ENCODE data around the gene STK39. TPM values are rescaled to one million over a fixed set of nuclear protein-coding genes. Genes with fewer than 3 reads are reported as not detected.

STK39 gene
- total RNA-seq, 4 donors from 2014 or later, result 35.3 to 58.0 (median 47.0) TPM

DNA sequence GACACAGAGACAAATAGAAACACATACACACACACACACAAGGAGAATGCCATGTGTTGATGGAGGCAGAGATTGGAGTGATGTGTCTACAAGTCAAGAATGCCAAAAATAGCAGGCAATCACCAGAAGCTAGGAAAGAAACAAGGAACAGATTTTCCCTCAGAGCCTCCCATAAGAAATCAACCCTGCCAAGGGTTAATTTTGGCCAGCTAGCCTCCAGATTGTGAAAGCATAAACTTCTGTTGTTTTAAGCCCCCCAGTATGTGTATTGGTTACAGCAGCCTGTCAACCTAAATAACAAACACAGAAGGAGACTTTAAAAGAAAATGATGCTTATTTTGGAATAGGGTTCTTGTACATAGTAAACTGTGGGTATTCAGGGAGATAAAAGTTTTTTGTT is 5.6 kb upstream of the STK39 start:
- H3K4me1 ChIP-seq, result peaks cover 0 to 17% (median 0%) of the 10 kb centered on the region in 3 donors
- no peaks in the 10 kb centered on the region for H3K36me3 ChIP-seq
- no peak for ATAC-seq
- no peaks in the 10 kb centered on the region for H3K27me3 ChIP-seq
- TF ChIP-seq, protein P1, sequence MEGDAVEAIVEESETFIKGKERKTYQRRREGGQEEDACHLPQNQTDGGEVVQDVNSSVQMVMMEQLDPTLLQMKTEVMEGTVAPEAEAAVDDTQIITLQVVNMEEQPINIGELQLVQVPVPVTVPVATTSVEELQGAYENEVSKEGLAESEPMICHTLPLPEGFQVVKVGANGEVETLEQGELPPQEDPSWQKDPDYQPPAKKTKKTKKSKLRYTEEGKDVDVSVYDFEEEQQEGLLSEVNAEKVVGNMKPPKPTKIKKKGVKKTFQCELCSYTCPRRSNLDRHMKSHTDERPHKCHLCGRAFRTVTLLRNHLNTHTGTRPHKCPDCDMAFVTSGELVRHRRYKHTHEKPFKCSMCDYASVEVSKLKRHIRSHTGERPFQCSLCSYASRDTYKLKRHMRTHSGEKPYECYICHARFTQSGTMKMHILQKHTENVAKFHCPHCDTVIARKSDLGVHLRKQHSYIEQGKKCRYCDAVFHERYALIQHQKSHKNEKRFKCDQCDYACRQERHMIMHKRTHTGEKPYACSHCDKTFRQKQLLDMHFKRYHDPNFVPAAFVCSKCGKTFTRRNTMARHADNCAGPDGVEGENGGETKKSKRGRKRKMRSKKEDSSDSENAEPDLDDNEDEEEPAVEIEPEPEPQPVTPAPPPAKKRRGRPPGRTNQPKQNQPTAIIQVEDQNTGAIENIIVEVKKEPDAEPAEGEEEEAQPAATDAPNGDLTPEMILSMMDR (IDR thresholded peaks at IDR 0.05), result no peak
- TF ChIP-seq EP300 (IDR thresholded peaks at IDR 0.05), result no peak
- TF ChIP-seq POLR2A (IDR thresholded peaks at IDR 0.05), result no peak
- TF ChIP-seq POLR2AphosphoS5 (IDR thresholded peaks at IDR 0.05), result no peak
- no peak overlapping the region for H3K27ac ChIP-seq
- H3K4me3 ChIP-seq, result no peak overlapping the region
- H3K9me3 ChIP-seq, result no peaks in the 10 kb centered on the region

DNA sequence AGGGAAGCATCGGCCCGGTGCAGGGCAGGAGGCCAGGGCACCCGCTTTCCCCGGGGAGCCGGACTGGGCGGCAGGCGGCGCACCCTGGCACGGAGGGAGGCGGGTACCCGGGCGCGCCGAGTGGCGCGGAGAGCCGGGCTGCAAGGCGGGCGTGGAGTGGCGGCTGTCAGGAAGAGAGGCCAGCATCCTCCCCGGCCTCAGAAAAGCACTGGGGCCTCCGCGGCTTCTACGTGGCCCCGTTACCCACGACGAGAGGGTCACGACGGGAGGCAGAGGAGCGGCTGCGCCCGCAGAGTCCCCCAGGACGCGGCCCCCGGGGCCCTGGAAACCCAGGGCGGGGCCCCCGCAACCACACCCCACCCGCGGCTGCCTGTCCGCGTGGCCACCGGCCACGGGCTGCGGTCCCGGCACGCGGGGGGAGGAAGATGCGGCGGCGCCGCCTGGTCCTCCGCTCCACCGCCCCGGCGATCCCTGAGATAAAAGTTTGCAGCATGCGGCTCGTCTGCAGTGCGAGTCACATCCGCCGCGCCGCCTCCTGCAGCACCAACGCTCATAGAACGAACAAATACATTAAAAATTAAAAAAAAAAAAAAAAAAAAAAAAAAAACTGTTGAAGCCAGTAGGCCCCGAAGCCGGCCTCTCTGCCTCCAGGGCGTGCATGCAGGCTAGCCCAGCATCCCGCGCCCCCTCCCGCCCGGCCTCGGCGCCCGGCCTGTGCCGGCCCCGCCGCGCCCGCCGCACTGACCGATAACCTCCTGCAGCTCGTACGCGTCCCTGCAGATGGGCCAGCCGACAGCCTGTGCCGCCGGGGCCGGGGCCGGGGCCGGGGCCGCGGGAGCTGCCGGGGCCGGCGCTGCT is 683 bp downstream of the STK39 start:
- Histone ChIP-seq H3K27ac (peak overlapping the region; percentile 77 to 92 (median 90)), H3K4me1 (peaks cover 0 to 61% (median 0%) of the 10 kb centered on the region in 3 donors), H3K9me3 (no peaks in the 10 kb centered on the region), H3K4me3 (peak overlapping the region; percentile 85 to 92), H3K36me3 (no peaks in the 10 kb centered on the region), H3K27me3 (no peaks in the 10 kb centered on the region)
- TF ChIP-seq POLR2A (IDR thresholded peaks at IDR 0.05), result no peak
- TF ChIP-seq, protein P1 (IDR thresholded peaks at IDR 0.05), result peak in 3 of 4 experiments; percentile 35 to 69 (median 41)
- peak; percentile 59 for ATAC-seq
- WGBS, 2 donors (ENCODE audit: low coverage in 1 of 2), result 0 to 1% methylated on average over 6 to 23 of the region's 95 CpGs

DNA sequence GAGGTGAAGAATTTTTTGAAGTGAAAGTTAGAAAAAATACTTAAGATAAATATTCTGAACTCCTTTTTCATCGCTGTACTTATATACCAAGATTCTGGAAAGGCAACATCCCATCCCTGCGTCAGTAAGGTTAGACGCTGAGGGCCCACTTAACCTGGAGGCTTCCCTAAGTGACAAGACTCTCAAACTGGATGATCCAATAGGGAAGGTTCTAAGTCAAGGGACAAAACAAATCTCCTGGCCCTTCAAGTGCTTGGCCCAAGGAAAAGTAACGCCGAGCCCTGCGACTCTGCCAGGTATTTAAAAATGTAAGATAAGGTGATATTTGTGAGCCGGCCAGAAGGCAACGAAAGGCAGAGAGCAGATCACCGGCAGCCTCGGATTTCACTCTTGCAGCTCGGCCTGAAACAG is 1.3 kb downstream of the STK39 start:
- Histone ChIP-seq H3K4me3 (peak overlapping the region; percentile 85 to 92), H3K4me1 (peaks cover 0 to 68% (median 4%) of the 10 kb centered on the region in 3 donors), H3K36me3 (no peaks in the 10 kb centered on the region), H3K27ac (peak overlapping the region; percentile 77 to 92 (median 90)), H3K9me3 (no peaks in the 10 kb centered on the region), H3K27me3 (no peaks in the 10 kb centered on the region)
- TF ChIP-seq POLR2AphosphoS5 (IDR thresholded peaks at IDR 0.05) (no peak), POLR2A (IDR thresholded peaks at IDR 0.05) (no peak), EP300 (IDR thresholded peaks at IDR 0.05) (no peak)
- TF ChIP-seq, protein P1 (IDR thresholded peaks at IDR 0.05), result no peak
- 19 to 55% methylated on average over 3 to 10 of the region's 11 CpGs for WGBS, 2 donors (ENCODE audit: low coverage in 1 of 2)
- no peak for ATAC-seq

DNA sequence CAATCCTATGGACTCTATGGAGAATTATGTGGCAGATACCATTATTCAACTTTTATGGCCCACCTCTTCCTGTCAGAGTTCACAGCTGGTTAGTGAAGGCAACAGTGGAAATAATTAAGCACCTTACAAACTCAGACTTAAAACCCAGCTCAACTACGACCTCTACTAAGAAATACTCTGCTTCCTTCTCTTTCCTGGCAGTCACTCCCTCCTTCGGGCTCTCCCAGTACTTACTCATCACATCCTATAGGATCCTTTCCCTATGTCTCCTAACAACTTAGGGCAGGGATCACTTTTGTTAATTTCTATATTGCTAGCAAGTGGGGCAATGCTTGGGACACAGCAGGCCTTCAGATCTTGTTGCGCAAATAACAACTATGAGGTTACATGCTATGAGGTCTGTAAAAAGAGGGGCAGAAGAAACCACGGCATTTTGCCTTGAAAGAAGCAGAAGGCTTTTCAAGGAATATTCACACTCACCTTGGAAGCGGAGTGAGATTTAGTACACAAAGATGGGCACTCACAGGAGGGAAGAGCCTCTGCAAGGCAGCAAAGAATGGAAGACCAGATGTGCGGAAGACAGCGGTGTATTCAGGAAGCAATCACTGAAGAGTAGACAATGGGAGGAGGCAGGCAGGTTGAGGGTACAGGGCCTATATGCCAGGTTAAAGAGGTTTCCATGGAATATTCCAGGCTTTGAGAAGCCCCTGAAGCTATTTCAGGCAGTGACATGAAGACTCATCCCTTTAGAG is 2.1 kb downstream of the STK39 start:
- Histone ChIP-seq H3K4me3 (peak overlapping the region; percentile 18 to 85), H3K36me3 (no peaks in the 10 kb centered on the region), H3K27ac (peak overlapping the region; percentile 12 to 92 (median 64)), H3K9me3 (no peaks in the 10 kb centered on the region), H3K27me3 (no peaks in the 10 kb centered on the region), H3K4me1 (peaks cover 0 to 76% (median 4%) of the 10 kb centered on the region in 3 donors)
- no peak for ATAC-seq
- TF ChIP-seq, protein P1 (IDR thresholded peaks at IDR 0.05), result no peak
- no peak for TF ChIP-seq POLR2A (IDR thresholded peaks at IDR 0.05)
- no peak for TF ChIP-seq POLR2AphosphoS5 (IDR thresholded peaks at IDR 0.05)
- no peak for TF ChIP-seq EP300 (IDR thresholded peaks at IDR 0.05)
- WGBS, 2 donors (ENCODE audit: low coverage in 1 of 2), result 53 to 68% methylated on average over 6 to 7 of the region's 7 CpGs
